GM18873 (cell line): ENCODE measurements around the gene SAPCD1.

Experiments
- ATAC-seq: cut with Tn5 transposase; IDR thresholded peaks from one replicate; pipeline ENCODE4 v1.9.1; 2021; ENCODE audit warnings: mild to moderate bottlenecking, moderate library complexity, moderate number of reproducible peaks; ENCODE audit not compliant: unreplicated experiment, low FRiP score

SAPCD1 gene

GRCh38 chr6:31728767-31729514, 33.5 kb upstream of the SAPCD1 start, which contains the start of gene DDAH2:
Gene DDAH2, minus strand, starts transcription at chr6:31729299. Its CDS starts 138 bp downstream, at chr6:31729161.
- no peak for ATAC-seq

- no peak for ATAC-seq
These were observed 32.9 kb upstream of the SAPCD1 start for GRCh38 chr6:31729515-31729978.

- no peak for ATAC-seq
These were observed 32.4 kb upstream of the SAPCD1 start for GRCh38 chr6:31729979-31730630.

GRCh38 chr6:31730631-31731086, 31.8 kb upstream of the SAPCD1 start:
- ATAC-seq = no peak

- no peak for ATAC-seq
These were observed 30.4 kb upstream of the SAPCD1 start for GRCh38 chr6:31732029-31732428.

- no peak for ATAC-seq
These were observed 28.7 kb upstream of the SAPCD1 start for GRCh38 chr6:31733734-31734133.

- no peak for ATAC-seq
These were observed 28.1 kb upstream of the SAPCD1 start for GRCh38 chr6:31734247-31734820.

GRCh38 chr6:31734821-31735406, 27.5 kb upstream of the SAPCD1 start:
- no peak for ATAC-seq

- ATAC-seq = no peak
These were observed 26.3 kb upstream of the SAPCD1 start, which contains the start of gene CLIC1 for GRCh38 chr6:31736021-31736767. Gene CLIC1, minus strand, starts transcription at chr6:31736530. Its CDS starts 230 bp downstream, at chr6:31736300.

- ATAC-seq = no peak
These were observed 25.6 kb upstream of the SAPCD1 start for GRCh38 chr6:31736768-31737314.

- ATAC-seq = no peak
These were observed 25.0 kb upstream of the SAPCD1 start for GRCh38 chr6:31737315-31737990.

- no peak for ATAC-seq
These were observed 24.2 kb upstream of the SAPCD1 start for GRCh38 chr6:31737991-31738979.

- peak; percentile 82 for ATAC-seq
These were observed 22.6 kb upstream of the SAPCD1 start, which contains the start of gene MSH5 for GRCh38 chr6:31739639-31740396. Gene MSH5, plus strand, starts transcription at chr6:31740005. Its CDS starts 462 bp downstream, at chr6:31740467.

GRCh38 chr6:31740397-31741223, 21.8 kb upstream of the SAPCD1 start:
- no peak for ATAC-seq

- no peak for ATAC-seq
These were observed 20.6 kb upstream of the SAPCD1 start for GRCh38 chr6:31741815-31742214.

GRCh38 chr6:31742894-31743293, 19.6 kb upstream of the SAPCD1 start:
- no peak for ATAC-seq
